Progenitor cell of endocrine pancreas (in vitro differentiated cells): Measurements from ENCODE around the gene FILIP1. TPM values are rescaled to one million over a fixed set of nuclear protein-coding genes. Genes with fewer than 3 reads are reported as not detected.

ENCODE experiments used
- DNase-seq: peaks from one replicate; pipeline ENCODE4 v3.0.0; 2021; ENCODE audit warnings: low spot score; ENCODE audit not compliant: unreplicated experiment
- H3K27ac Mint-ChIP-seq: 2 replicates; pipeline ENCODE4 v1.8.0; 2021; ENCODE audit warnings: mild to moderate bottlenecking, moderate library complexity, mixed read lengths
- H3K27me3 Mint-ChIP-seq: 2 replicates; pipeline ENCODE4 v1.8.0; 2021; ENCODE audit warnings: mixed read lengths
- H3K36me3 Mint-ChIP-seq: 2 replicates; pipeline ENCODE4 v1.8.0; 2022; ENCODE audit warnings: mixed read lengths; ENCODE audit not compliant: insufficient read depth
- H3K4me1 Mint-ChIP-seq: 2 replicates; pipeline ENCODE4 v1.8.0; 2021; ENCODE audit warnings: low read depth, mixed read lengths
- H3K4me3 Mint-ChIP-seq: 2 replicates; pipeline ENCODE4 v1.8.0; 2021; ENCODE audit warnings: low read depth, mild to moderate bottlenecking, moderate library complexity, mixed read lengths
- H3K9me3 Mint-ChIP-seq: 2 replicates; pipeline ENCODE4 v1.8.0; 2021; ENCODE audit warnings: low read depth, mixed read lengths
- total RNA-seq: library from RNA; stranded (reverse); gene quantifications from 2 replicates; pipeline ENCODE4 v1.2.1, GENCODE V29; 2021
- TF ChIP-seq, protein P1 (sequence below): fragments of 200-600 bp; sonication (generic); IDR thresholded peaks from one replicate; pipeline ENCODE4 v1.5.0; 2021; ENCODE audit warnings: antibody characterized with exemption, mild to moderate bottlenecking; ENCODE audit not compliant: unreplicated experiment

Gene FILIP1
- total RNA-seq, 1 donor from 2014 or later, result 0.31 TPM

DNA sequence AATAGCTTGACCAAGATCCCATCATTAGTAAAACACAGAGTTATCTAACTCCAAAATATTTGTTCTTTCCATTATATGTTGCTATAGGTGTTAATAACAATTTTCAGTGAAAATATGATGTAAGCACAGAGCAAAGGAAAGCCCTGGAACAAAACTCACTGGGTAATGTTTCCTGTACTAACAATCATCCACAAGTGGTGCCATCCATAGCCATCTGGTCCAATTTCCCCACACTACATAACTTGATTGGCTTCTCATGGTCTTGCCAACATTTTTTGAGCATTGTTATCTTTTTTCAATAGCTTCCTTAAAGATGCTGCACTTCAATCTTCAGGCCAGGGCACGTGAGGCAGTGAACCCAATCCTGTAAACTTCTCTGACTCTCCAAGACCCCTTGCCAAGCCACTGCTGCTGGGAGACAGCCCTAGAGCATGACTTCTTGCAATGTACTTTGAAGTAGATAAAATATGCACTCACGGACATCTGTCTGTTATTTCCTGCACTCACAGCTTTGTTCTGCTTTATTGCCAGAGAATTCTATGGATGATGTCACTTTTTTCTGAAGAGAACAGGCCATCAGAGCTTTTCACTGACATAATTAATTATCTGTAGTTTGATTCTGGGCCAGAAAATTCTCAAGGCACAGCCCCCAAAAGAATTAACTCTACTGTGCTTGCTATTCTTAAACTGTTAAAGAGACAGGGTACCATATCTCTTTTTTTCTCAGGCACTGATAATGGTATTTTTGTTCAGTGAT lies 111.5 kb downstream of the FILIP1 start:
- Mint-ChIP-seq H3K9me3 (no peaks in the 10 kb centered on the region), H3K27ac (no peak overlapping the region), H3K36me3 (no peaks in the 10 kb centered on the region), H3K4me1 (no peaks in the 10 kb centered on the region), H3K4me3 (no peak overlapping the region), H3K27me3 (no peaks in the 10 kb centered on the region)
- TF ChIP-seq, protein P1, sequence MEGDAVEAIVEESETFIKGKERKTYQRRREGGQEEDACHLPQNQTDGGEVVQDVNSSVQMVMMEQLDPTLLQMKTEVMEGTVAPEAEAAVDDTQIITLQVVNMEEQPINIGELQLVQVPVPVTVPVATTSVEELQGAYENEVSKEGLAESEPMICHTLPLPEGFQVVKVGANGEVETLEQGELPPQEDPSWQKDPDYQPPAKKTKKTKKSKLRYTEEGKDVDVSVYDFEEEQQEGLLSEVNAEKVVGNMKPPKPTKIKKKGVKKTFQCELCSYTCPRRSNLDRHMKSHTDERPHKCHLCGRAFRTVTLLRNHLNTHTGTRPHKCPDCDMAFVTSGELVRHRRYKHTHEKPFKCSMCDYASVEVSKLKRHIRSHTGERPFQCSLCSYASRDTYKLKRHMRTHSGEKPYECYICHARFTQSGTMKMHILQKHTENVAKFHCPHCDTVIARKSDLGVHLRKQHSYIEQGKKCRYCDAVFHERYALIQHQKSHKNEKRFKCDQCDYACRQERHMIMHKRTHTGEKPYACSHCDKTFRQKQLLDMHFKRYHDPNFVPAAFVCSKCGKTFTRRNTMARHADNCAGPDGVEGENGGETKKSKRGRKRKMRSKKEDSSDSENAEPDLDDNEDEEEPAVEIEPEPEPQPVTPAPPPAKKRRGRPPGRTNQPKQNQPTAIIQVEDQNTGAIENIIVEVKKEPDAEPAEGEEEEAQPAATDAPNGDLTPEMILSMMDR, result no peak
- DNase-seq, result no peak

DNA sequence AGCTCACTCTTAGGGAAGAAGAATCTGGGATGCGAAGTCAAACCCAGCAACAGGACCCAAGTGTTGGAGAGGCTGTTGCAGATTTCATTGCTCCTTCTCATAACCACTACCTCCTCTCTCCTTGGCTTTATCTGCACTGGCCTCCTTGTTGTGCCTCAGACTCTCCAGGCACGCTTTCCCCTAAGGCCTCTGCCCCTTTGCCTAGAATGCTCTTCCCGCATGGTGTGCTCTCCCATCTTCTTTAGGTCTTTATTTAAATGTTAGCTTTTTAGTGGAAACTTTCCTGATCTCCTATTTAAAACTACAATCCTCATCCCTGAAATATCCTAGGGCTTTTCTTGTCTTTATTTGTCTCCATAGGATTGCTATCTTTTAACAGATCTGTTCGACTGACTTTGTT lies 114.1 kb downstream of the FILIP1 start:
- no peaks in the 10 kb centered on the region for H3K4me1 Mint-ChIP-seq
- H3K4me3 Mint-ChIP-seq, result no peak overlapping the region
- DNase-seq, result no peak
- no peaks in the 10 kb centered on the region for H3K9me3 Mint-ChIP-seq
- no peak overlapping the region for H3K27ac Mint-ChIP-seq
- TF ChIP-seq, protein P1, result no peak
- no peaks in the 10 kb centered on the region for H3K36me3 Mint-ChIP-seq
- H3K27me3 Mint-ChIP-seq, result no peaks in the 10 kb centered on the region

DNA sequence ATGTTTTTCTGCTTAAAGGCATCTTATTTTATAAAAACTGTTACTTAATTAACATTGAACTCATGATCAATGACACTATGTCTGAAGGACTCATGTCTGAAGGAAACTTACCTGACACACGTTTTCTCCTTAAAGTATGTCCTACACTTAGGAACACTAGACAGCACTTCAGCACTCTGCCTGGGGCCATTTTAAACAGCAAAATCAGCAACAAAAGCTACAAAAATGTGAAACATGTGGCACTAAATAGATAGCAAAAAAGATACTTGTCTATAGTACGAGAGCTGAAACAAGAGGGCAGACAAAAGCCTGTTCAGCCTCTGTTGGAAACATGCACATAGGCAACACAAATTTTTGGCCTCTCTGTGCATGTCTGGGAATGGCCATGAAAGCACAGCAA lies 115.5 kb downstream of the FILIP1 start:
- no peaks in the 10 kb centered on the region for H3K27me3 Mint-ChIP-seq
- no peaks in the 10 kb centered on the region for H3K9me3 Mint-ChIP-seq
- no peaks in the 10 kb centered on the region for H3K4me1 Mint-ChIP-seq

DNA sequence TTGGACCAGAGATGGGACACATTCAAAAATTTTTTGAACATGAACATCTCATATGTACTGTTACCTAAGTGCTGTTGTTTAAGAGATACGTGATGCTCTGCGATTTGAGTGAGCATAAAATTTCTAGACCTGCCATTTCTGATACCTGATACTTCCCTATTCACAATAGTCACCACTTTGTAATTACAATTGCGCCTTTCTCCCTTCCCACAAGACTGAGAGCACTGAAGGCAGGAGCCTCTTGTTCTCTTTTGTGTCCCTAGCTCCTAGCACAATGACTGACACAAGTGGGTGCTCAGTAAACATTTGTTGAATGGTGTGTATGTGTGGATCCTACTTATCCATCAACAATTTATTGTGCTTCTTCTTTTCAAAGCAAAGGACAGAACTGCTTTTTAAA lies 116.2 kb downstream of the FILIP1 start:
- no peak overlapping the region for H3K27ac Mint-ChIP-seq
- no peak for DNase-seq

More for the DNA sequence above, 115.5 kb downstream of the FILIP1 start:
- TF ChIP-seq, protein P1, result no peak
- DNase-seq, result no peak
- H3K27ac Mint-ChIP-seq, result no peak overlapping the region
- H3K4me3 Mint-ChIP-seq, result no peak overlapping the region
- no peaks in the 10 kb centered on the region for H3K36me3 Mint-ChIP-seq

DNA sequence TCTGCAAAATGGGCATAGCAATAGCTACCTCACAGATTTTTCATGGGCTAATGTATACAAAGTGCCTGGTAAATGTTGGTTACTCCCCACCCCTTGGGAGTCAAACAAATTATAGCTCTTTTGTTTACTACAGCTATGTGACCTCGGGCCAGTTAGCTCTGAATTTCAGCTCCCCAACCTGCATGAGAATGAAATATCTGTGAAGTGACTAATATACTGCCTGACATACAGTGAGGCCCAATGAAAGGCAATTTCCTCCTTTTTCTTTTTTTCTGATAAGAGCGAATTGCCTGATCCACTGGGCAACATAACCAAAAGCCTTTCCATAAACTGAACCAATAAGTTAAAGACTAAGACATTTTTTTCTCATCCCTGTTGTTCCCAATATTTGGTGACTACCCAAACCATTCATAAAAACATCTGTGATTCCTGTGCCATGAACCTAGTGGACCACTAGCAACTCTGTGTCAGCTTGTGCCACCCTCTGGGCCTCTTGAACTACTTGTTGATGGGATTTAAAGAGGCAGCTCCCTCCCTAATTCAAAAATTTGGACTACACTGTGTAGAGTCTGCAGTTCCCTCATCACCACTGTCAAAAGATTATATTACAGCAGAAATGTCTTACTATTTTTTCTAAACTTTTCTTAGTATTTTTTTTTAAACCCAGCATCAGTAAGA lies 117.1 kb downstream of the FILIP1 start:
- no peaks in the 10 kb centered on the region for H3K9me3 Mint-ChIP-seq
- no peaks in the 10 kb centered on the region for H3K27me3 Mint-ChIP-seq
- H3K4me3 Mint-ChIP-seq, result no peak overlapping the region
- no peak for DNase-seq
- TF ChIP-seq, protein P1, result no peak
- no peaks in the 10 kb centered on the region for H3K4me1 Mint-ChIP-seq
- H3K27ac Mint-ChIP-seq, result no peak overlapping the region
- H3K36me3 Mint-ChIP-seq, result no peaks in the 10 kb centered on the region

More for the DNA sequence above, 116.2 kb downstream of the FILIP1 start:
- H3K27me3 Mint-ChIP-seq, result no peaks in the 10 kb centered on the region
- no peaks in the 10 kb centered on the region for H3K36me3 Mint-ChIP-seq
- TF ChIP-seq, protein P1, result no peak
- no peaks in the 10 kb centered on the region for H3K9me3 Mint-ChIP-seq
- H3K4me1 Mint-ChIP-seq, result no peaks in the 10 kb centered on the region
- no peak overlapping the region for H3K4me3 Mint-ChIP-seq
